WERI-Rb-1 (cell line): ENCODE data around the gene KLF3.

ENCODE experiments used
- DNase-seq: peaks from one replicate; pipeline ENCODE4 v3.0.0-alpha.2; 2020
- H3K27ac ChIP-seq: fragments of 250-450 bp; sonication (Bioruptor Pico); 2 replicates; pipeline ENCODE4 v1.5.1; 2020; ENCODE audit warnings: mild to moderate bottlenecking, moderate library complexity
- H3K27me3 ChIP-seq: fragments of 250-450 bp; sonication (Bioruptor Pico); 2 replicates; pipeline ENCODE4 v1.5.1; 2021; ENCODE audit warnings: mild to moderate bottlenecking, low read depth, moderate library complexity; ENCODE audit not compliant: insufficient read depth, severe bottlenecking
- H3K36me3 ChIP-seq: fragments of 250-450 bp; sonication (Bioruptor Pico); 2 replicates; pipeline ENCODE4 v1.5.1; 2020; ENCODE audit warnings: mild to moderate bottlenecking, moderate library complexity
- H3K4me3 ChIP-seq: 2 replicates; pipeline ENCODE4 v1.5.1; 2011; ENCODE audit warnings: low read depth, mild to moderate bottlenecking, control low read depth, low read length
- H3K9me3 ChIP-seq: fragments of 250-450 bp; sonication (Bioruptor Pico); 2 replicates; pipeline ENCODE4 v1.5.1; 2021; ENCODE audit warnings: mild to moderate bottlenecking, moderate library complexity; ENCODE audit not compliant: severe bottlenecking
- TF ChIP-seq, protein P1 (sequence below): IDR thresholded peaks from 2 replicates; pipeline ENCODE4 v1.5.1; 2011; ENCODE audit warnings: low read depth, mild to moderate bottlenecking, control low read depth, inconsistent platforms, low read length

The KLF3 gene

DNA sequence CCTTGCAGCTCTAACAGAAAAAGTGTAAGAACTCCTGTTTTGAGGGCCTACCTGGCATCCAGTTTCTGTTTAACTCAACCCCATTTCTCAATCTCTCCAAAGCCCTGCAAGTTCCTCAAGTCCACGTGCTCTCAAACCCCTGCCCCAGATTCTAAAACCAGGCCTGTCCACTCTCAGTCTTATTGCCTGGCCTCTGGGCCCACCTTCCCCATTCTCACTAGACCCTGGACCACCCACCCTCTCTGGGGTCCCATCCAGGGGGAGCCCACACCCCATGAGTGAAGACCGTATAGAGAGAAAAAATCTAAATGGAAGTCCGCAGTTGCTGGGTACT, 60.4 kb downstream of the KLF3 start:
- no peaks in the 10 kb centered on the region for H3K36me3 ChIP-seq
- TF ChIP-seq, protein P1, sequence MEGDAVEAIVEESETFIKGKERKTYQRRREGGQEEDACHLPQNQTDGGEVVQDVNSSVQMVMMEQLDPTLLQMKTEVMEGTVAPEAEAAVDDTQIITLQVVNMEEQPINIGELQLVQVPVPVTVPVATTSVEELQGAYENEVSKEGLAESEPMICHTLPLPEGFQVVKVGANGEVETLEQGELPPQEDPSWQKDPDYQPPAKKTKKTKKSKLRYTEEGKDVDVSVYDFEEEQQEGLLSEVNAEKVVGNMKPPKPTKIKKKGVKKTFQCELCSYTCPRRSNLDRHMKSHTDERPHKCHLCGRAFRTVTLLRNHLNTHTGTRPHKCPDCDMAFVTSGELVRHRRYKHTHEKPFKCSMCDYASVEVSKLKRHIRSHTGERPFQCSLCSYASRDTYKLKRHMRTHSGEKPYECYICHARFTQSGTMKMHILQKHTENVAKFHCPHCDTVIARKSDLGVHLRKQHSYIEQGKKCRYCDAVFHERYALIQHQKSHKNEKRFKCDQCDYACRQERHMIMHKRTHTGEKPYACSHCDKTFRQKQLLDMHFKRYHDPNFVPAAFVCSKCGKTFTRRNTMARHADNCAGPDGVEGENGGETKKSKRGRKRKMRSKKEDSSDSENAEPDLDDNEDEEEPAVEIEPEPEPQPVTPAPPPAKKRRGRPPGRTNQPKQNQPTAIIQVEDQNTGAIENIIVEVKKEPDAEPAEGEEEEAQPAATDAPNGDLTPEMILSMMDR: no peak

DNA sequence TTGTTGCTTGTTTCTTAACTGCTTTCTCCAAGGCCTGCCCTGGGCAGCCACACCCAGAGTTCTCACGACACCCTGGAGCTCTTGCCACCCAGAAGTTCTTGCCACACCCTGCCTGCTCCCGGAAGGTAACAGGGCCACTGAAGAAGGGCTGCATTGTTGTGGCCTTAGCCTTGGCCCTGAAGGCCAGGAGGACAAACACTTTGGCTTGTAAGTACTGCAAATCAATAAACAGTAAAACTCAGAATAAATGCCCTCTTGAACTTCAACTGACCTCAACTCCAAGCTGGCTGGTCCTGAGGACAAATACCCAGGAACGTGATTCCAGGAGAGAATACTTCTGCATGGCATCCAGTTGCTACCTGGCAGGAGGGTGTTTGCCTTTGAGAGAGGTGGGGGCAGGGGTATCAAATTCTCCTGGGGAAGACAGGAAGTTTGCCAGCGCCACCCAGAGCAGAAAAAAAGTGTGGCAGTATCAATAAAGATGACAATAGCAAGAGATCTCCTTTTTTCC, 64.7 kb downstream of the KLF3 start:
- no peaks in the 10 kb centered on the region for H3K27me3 ChIP-seq
- no peaks in the 10 kb centered on the region for H3K9me3 ChIP-seq
- no peak overlapping the region for H3K4me3 ChIP-seq
- no peak overlapping the region for H3K27ac ChIP-seq
- TF ChIP-seq, protein P1: peak; percentile 51; the same call in 1 of the 2 replicates
- DNase-seq: peak; percentile 50
- no peaks in the 10 kb centered on the region for H3K36me3 ChIP-seq

More for the DNA sequence above, 60.4 kb downstream of the KLF3 start:
- Histone ChIP-seq H3K27me3 (no peaks in the 10 kb centered on the region), H3K27ac (no peak overlapping the region), H3K4me3 (no peak overlapping the region), H3K9me3 (no peaks in the 10 kb centered on the region)
- DNase-seq: no peak

DNA sequence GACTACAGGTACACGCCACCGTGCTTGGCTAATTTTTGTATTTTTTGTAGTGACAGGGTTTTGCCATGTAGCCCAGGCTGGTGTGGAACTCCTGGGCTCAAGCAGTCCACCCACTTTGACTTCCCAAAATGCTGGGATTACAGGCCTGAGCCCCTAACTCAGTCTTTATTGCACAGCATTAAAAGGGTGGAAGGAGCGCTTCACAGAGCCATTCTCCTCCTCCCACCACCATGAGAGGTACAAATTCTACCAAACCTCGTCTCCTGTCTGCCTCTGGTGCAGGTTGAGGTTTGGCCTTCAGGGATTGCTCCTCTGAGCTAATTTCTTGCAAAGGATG, 66.5 kb downstream of the KLF3 start:
- TF ChIP-seq, protein P1: no peak

DNA sequence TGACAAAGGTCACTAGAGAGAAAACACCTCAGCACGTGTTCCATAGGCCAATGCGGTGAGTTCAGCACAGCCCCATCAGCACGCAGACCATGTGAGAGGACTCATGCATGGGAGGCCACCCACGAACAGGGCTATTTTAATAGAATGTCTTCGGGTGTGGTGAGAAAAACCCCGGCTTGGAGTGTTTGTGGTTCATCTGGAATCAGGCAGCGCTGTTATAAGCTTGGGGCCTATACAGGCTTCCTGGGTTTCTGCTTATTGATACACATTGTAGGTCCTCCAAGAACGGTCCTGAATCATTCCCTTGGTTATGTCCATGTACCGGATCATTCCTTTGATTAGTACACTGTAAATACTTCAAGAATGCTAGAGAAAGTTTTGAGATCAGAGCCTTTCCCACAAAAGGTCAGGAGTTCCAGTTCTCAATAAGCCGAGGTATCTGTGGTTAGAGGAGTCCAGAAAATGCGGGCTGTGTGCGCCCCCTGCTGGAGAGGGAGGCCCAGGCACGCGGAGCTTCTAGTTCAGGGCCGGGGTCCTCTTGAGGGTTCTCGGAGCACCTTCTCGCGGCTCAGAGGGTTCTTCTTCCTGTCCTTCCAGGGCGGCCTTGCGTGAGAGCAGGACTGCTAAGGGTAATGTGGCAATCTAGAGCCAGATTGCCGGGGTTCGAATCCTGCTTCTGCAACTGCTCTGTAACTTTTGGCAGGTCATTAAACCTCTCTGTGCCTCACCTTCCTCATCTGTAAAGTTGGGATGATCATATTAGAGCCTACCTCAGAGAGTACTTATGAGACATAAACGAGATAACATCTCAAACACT, 67.0 kb downstream of the KLF3 start:
- H3K4me3 ChIP-seq: no peak overlapping the region
- TF ChIP-seq, protein P1: peak; percentile 96
- H3K27ac ChIP-seq: no peak overlapping the region
- no peaks in the 10 kb centered on the region for H3K27me3 ChIP-seq
- no peaks in the 10 kb centered on the region for H3K36me3 ChIP-seq
- no peaks in the 10 kb centered on the region for H3K9me3 ChIP-seq
- DNase-seq: peak; percentile 90

More for the DNA sequence above, 66.5 kb downstream of the KLF3 start:
- H3K27ac ChIP-seq: no peak overlapping the region
- H3K36me3 ChIP-seq: no peaks in the 10 kb centered on the region
- no peaks in the 10 kb centered on the region for H3K27me3 ChIP-seq
- no peak for DNase-seq
- H3K4me3 ChIP-seq: no peak overlapping the region
- no peaks in the 10 kb centered on the region for H3K9me3 ChIP-seq

DNA sequence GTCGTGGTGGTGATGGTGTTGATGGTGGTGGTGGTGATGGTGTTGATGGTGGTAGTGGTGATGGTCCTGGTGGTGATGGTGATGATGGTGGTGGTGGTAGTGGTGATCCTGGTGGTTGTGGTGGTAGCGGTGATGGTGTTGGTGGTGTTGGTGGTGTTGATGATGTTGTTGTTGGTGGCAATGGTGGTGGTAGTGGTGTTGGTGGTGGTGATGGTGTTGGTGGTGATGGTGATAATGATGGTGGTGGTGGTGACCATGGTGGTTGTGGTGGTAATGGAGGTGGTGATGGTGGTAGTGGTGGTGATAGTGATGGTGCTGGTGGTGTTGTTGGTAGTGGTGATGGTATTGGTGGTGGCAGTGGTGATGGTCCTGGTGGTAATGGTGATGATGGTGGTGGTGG, 69.7 kb downstream of the KLF3 start:
- DNase-seq: no peak
- H3K9me3 ChIP-seq: no peaks in the 10 kb centered on the region
- no peak overlapping the region for H3K27ac ChIP-seq
- no peak overlapping the region for H3K4me3 ChIP-seq
- no peaks in the 10 kb centered on the region for H3K27me3 ChIP-seq
- no peaks in the 10 kb centered on the region for H3K36me3 ChIP-seq
- TF ChIP-seq, protein P1: no peak

DNA sequence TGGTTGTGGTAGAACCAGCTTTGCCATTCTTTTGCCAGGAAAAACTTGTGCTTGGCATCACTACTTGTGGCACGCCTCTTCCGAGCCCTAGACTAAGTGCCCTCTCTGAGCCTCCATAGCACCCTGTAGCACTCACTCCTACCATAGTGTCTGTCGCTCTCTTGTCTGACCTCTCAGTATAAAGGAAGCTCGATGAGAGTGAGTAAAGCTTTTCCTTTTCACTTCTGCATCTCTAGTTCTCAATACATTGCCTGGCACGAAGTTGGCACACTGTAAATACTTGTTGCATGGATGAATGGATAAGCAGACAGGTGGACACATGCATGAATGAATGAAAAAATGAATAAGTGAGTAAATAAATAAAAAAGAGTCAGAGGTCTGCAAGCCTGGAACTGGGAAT, 70.4 kb downstream of the KLF3 start:
- no peak overlapping the region for H3K27ac ChIP-seq
- H3K9me3 ChIP-seq: no peaks in the 10 kb centered on the region
- no peaks in the 10 kb centered on the region for H3K36me3 ChIP-seq
- TF ChIP-seq, protein P1: no peak
- H3K4me3 ChIP-seq: no peak overlapping the region
- no peak for DNase-seq
- no peaks in the 10 kb centered on the region for H3K27me3 ChIP-seq
